Left forelimb (tissue), 1 donor: ENCODE results near the gene LXN.
"Not testable (repeated sequence)": the region's sequence is repeated elsewhere in the genome, so short reads cannot be mapped to it uniquely, and the experiment has no call there.

Source experiments
- DNase-seq: peaks from one replicate; pipeline ENCODE4 v3.0.0-alpha.2; 2018; ENCODE audit warnings: low spot score

LXN gene

GRCh38 chr3:158672215-158673176 is at the start of gene LXN:
TSS of gene LXN (minus strand) at chr3:158672648. CDS start at chr3:158672478, 170 bp downstream.
- peak; percentile 82 for DNase-seq

GRCh38 chr3:158722108-158722507 is 49.7 kb upstream of the LXN start:
- DNase-seq, result no peak

GRCh38 chr3:158718490-158719170 is 46.2 kb upstream of the LXN start:
- DNase-seq, result no peak

GRCh38 chr3:158717576-158717975 is 45.1 kb upstream of the LXN start:
- DNase-seq, result no peak

- no peak for DNase-seq
These were observed 40.6 kb upstream of the LXN start for GRCh38 chr3:158713094-158713499.

GRCh38 chr3:158712443-158712842 is 40.0 kb upstream of the LXN start:
- DNase-seq, result no peak

- no peak for DNase-seq
These were observed 39.4 kb upstream of the LXN start for GRCh38 chr3:158711886-158712285.

- no peak for DNase-seq
These were observed 38.2 kb upstream of the LXN start for GRCh38 chr3:158710601-158711000.

- no peak for DNase-seq
These were observed 37.2 kb upstream of the LXN start for GRCh38 chr3:158709666-158710083.

- no peak for DNase-seq
These were observed 31.1 kb upstream of the LXN start for GRCh38 chr3:158703566-158703965.

- no peak for DNase-seq
These were observed 30.5 kb upstream of the LXN start for GRCh38 chr3:158702815-158703481.

GRCh38 chr3:158701420-158702065 is 29.1 kb upstream of the LXN start:
- DNase-seq, result no peak

- DNase-seq, result no peak
These were observed 28.1 kb upstream of the LXN start for GRCh38 chr3:158700559-158700958.

- DNase-seq, result no peak
These were observed 24.2 kb upstream of the LXN start for GRCh38 chr3:158696618-158697017.

GRCh38 chr3:158693866-158694456 is 21.5 kb upstream of the LXN start:
- DNase-seq, result not testable (repeated sequence)

GRCh38 chr3:158685159-158685558 is 12.7 kb upstream of the LXN start:
- DNase-seq, result no peak

- no peak for DNase-seq
These were observed 10.9 kb upstream of the LXN start for GRCh38 chr3:158683230-158683962.

GRCh38 chr3:158680861-158681260 is 8.4 kb upstream of the LXN start:
- no peak for DNase-seq

- DNase-seq, result no peak
These were observed 7.1 kb upstream of the LXN start for GRCh38 chr3:158679547-158680000.

- no peak for DNase-seq
These were observed 6.2 kb upstream of the LXN start for GRCh38 chr3:158678687-158679086.

- no peak for DNase-seq
These were observed 630 bp downstream of the LXN start for GRCh38 chr3:158671821-158672214.
